Measurements from ENCODE around the gene RELN. TPM values are rescaled to one million over a fixed set of nuclear protein-coding genes. Genes with fewer than 3 reads are reported as not detected.

The RELN gene
- total RNA-seq, 5 donors from 2014 or later (not counting 1 experiment from before 2014, with no cell fraction given): 0.20 to 0.50 (median 0.41) TPM; not detected in 2

GRCh38 chr7:103706805-103707204 lies 282.7 kb downstream of the RELN start:
- H3K27me3 Mint-ChIP-seq: peaks cover 4 to 8% of the 10 kb centered on the region in 2 donors
- Histone ChIP-seq H3K4me3 (ENCODE audit: control insufficient read depth in 1 of 2, extremely low read depth in 1 of 2, low read length in 1 of 2) (no peak overlapping the region), H3K4me1 (ENCODE audit: control insufficient read depth in 1 of 2, extremely low read depth in 1 of 2, insufficient read depth in 2 of 2, low read length in 2 of 2) (no peaks in the 10 kb centered on the region), H3K36me3 (ENCODE audit: control insufficient read depth in 2 of 2, extremely low read depth in 1 of 2, insufficient read depth in 1 of 2, low read length in 1 of 2) (no peaks in the 10 kb centered on the region), H3K9me3 (no peaks in the 10 kb centered on the region), H3K27ac (ENCODE audit: low read length) (no peak overlapping the region), H3K27me3 (replicated peaks in 1 of 2; ENCODE audit: control insufficient read depth in 2 of 2, extremely low read depth in 1 of 2, insufficient read depth in 2 of 2, low read length in 1 of 2) (no peaks in the 10 kb centered on the region)
- no peaks in the 10 kb centered on the region for H3K9me3 Mint-ChIP-seq
- H3K4me1 Mint-ChIP-seq: no peaks in the 10 kb centered on the region
- no peaks in the 10 kb centered on the region for H3K36me3 Mint-ChIP-seq
- WGBS (ENCODE audit: insufficient coverage): no CpG with 5 or more reads among the region's 1 CpG
- ATAC-seq (replicated peaks in 1 of 4): no peak
- no peak overlapping the region for H3K4me3 Mint-ChIP-seq
- ChIA-PET CTCF (no interaction called here), POLR2A (no interaction called here)
- no peak for DNase-seq
- H3K27ac Mint-ChIP-seq: no peak overlapping the region

DNA sequence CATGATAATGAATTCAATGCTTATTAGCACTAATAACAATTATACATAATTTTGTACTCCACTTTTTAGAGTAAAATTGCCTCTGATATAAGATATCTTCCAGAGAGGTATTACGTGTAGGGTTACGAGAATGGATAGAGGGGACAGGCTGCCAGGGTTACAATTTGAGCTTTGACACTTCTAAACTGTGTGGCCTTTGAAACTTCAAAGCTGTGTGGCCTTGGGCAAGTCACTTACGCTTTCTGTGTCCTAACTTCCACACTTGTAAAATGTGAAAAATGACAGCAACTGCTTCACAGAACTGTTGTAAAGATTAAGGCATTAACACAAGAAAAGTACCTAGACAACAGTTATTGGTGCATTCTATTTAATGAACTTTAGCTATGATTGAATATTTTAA lies 283.9 kb downstream of the RELN start:
- Mint-ChIP-seq H3K4me1 (no peaks in the 10 kb centered on the region), H3K27me3 (peaks cover 4 to 8% of the 10 kb centered on the region in 2 donors), H3K4me3 (no peak overlapping the region), H3K36me3 (no peaks in the 10 kb centered on the region), H3K9me3 (no peaks in the 10 kb centered on the region), H3K27ac (no peak overlapping the region)
- H3K9me3 ChIP-seq: no peaks in the 10 kb centered on the region
- no peak overlapping the region for H3K4me3 ChIP-seq (ENCODE audit: control insufficient read depth in 1 of 2, extremely low read depth in 1 of 2, low read length in 1 of 2)
- ChIA-PET POLR2A (interaction anchor here in 1 of 2 donors (0.6 kb wide), 1 partner anchor 18 kb away, joined by 3 read pairs; no protein-coding TSS in a partner anchor), CTCF (no interaction called here)
- no peaks in the 10 kb centered on the region for H3K27me3 ChIP-seq (replicated peaks in 1 of 2; ENCODE audit: control insufficient read depth in 2 of 2, extremely low read depth in 1 of 2, insufficient read depth in 2 of 2, low read length in 1 of 2)
- 67% methylated on average over 1 of the region's 3 CpGs for WGBS (ENCODE audit: insufficient coverage)
- no peak overlapping the region for H3K27ac ChIP-seq (ENCODE audit: low read length)
- no peaks in the 10 kb centered on the region for H3K36me3 ChIP-seq (ENCODE audit: control insufficient read depth in 2 of 2, extremely low read depth in 1 of 2, insufficient read depth in 1 of 2, low read length in 1 of 2)
- ATAC-seq (replicated peaks in 1 of 4): no peak
- H3K4me1 ChIP-seq (ENCODE audit: control insufficient read depth in 1 of 2, extremely low read depth in 1 of 2, insufficient read depth in 2 of 2, low read length in 2 of 2): no peaks in the 10 kb centered on the region
- DNase-seq: no peak

DNA sequence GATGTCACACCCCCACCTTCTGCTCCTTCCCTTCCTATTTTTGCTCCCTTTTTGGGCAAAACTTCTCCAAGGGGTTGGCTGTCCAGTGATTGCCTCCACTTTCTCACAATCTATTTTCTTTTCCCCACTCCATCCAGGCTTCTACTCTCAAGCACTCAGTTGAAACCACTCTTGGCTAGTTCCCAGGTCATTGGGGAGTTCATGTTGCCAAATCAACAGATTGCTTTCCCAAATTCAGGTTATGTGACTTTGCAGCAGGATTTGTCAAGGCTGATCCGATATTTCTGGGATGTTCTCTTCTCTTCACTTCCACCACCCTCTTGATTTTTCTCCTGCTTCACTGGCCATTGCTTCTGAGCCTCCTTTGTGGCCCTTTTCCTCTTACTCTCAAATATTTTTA lies 284.8 kb downstream of the RELN start:
- Histone ChIP-seq H3K36me3 (ENCODE audit: control insufficient read depth in 2 of 2, extremely low read depth in 1 of 2, insufficient read depth in 1 of 2, low read length in 1 of 2) (no peaks in the 10 kb centered on the region), H3K27ac (ENCODE audit: low read length) (no peak overlapping the region), H3K9me3 (no peaks in the 10 kb centered on the region), H3K27me3 (replicated peaks in 1 of 2; ENCODE audit: control insufficient read depth in 2 of 2, extremely low read depth in 1 of 2, insufficient read depth in 2 of 2, low read length in 1 of 2) (no peaks in the 10 kb centered on the region), H3K4me3 (ENCODE audit: control insufficient read depth in 1 of 2, extremely low read depth in 1 of 2, low read length in 1 of 2) (no peak overlapping the region), H3K4me1 (ENCODE audit: control insufficient read depth in 1 of 2, extremely low read depth in 1 of 2, insufficient read depth in 2 of 2, low read length in 2 of 2) (no peaks in the 10 kb centered on the region)
- CTCF ChIA-PET: no interaction called here
- Mint-ChIP-seq H3K36me3 (no peaks in the 10 kb centered on the region), H3K27ac (no peak overlapping the region), H3K4me3 (no peak overlapping the region), H3K27me3 (peaks cover 2 to 4% of the 10 kb centered on the region in 2 donors), H3K9me3 (no peaks in the 10 kb centered on the region), H3K4me1 (no peaks in the 10 kb centered on the region)
- 83% methylated on average over 1 of the region's 1 CpG for WGBS (ENCODE audit: insufficient coverage)
- POLR2A ChIA-PET: no interaction called here
- ATAC-seq (replicated peaks in 1 of 4) (no peak), DNase-seq (no peak)

DNA sequence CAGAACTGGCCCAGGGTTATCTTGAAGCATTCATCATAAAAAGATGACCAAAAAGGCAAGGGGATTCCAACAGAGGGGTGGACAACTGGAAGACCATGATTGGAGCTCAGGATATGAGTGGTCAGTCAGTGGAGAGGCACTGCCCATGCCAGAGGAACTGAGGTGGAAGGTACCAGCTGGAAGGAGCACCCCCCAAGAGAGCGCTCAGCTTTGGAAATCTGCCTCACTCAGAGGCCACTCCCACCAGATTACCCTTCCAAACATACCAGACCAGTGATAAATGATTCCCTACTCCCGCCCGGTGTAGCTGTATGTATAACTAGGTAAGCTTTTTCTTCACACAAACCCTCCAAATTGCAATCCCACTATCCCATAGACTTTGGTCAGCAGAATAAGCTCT lies 286.5 kb downstream of the RELN start:
- Histone ChIP-seq H3K36me3 (ENCODE audit: control insufficient read depth in 2 of 2, extremely low read depth in 1 of 2, insufficient read depth in 1 of 2, low read length in 1 of 2) (no peaks in the 10 kb centered on the region), H3K9me3 (no peaks in the 10 kb centered on the region), H3K27ac (ENCODE audit: low read length) (no peak overlapping the region), H3K4me3 (ENCODE audit: control insufficient read depth in 1 of 2, extremely low read depth in 1 of 2, low read length in 1 of 2) (no peak overlapping the region), H3K4me1 (ENCODE audit: control insufficient read depth in 1 of 2, extremely low read depth in 1 of 2, insufficient read depth in 2 of 2, low read length in 2 of 2) (no peaks in the 10 kb centered on the region), H3K27me3 (replicated peaks in 1 of 2; ENCODE audit: control insufficient read depth in 2 of 2, extremely low read depth in 1 of 2, insufficient read depth in 2 of 2, low read length in 1 of 2) (no peaks in the 10 kb centered on the region)
- POLR2A ChIA-PET: no interaction called here
- no peak overlapping the region for H3K4me3 Mint-ChIP-seq
- peaks cover 0 to 4% of the 10 kb centered on the region in 2 donors for H3K27me3 Mint-ChIP-seq
- no CpG with 5 or more reads among the region's 3 CpGs for WGBS (ENCODE audit: insufficient coverage)
- DNase-seq (no peak), ATAC-seq (replicated peaks in 1 of 4) (no peak)
- no peak overlapping the region for H3K27ac Mint-ChIP-seq
- no peaks in the 10 kb centered on the region for H3K4me1 Mint-ChIP-seq
- no peaks in the 10 kb centered on the region for H3K9me3 Mint-ChIP-seq
- H3K36me3 Mint-ChIP-seq: no peaks in the 10 kb centered on the region
- CTCF ChIA-PET: no interaction called here

- H3K4me1 Mint-ChIP-seq: no peaks in the 10 kb centered on the region
- peaks cover 0 to 4% of the 10 kb centered on the region in 2 donors for H3K27me3 Mint-ChIP-seq
- POLR2A ChIA-PET: no interaction called here
These were observed 287.0 kb downstream of the RELN start for GRCh38 chr7:103702454-103702853.

DNA sequence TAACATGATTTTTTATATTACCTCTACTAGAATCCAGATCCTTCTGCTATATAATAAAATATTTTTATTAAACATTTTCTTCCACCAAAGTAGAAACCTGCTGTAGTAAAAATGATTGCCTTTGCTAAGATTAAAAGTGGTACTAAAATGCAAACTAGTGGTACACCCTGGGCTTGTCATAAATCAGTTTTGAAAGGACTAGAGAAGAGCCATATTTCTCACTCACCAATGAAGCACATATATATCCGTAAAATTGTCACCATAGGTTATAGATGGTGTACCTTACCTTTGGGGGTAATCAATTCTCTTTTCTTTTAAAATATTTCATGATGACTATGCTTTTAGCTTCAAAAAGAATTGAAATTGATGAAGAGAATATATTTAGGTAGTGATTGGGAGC lies 290.4 kb downstream of the RELN start:
- Mint-ChIP-seq H3K4me1 (no peaks in the 10 kb centered on the region), H3K27ac (no peak overlapping the region), H3K9me3 (peaks cover 0 to 5% (median 0%) of the 10 kb centered on the region in 3 donors), H3K27me3 (no peaks in the 10 kb centered on the region), H3K4me3 (no peak overlapping the region), H3K36me3 (no peaks in the 10 kb centered on the region)
- ChIA-PET CTCF (no interaction called here), POLR2A (no interaction called here)
- no peaks in the 10 kb centered on the region for H3K36me3 ChIP-seq (ENCODE audit: control insufficient read depth in 2 of 2, extremely low read depth in 1 of 2, insufficient read depth in 1 of 2, low read length in 1 of 2)
- DNase-seq (no peak), ATAC-seq (replicated peaks in 1 of 4) (no peak)
- H3K9me3 ChIP-seq: no peaks in the 10 kb centered on the region
- H3K4me1 ChIP-seq (ENCODE audit: control insufficient read depth in 1 of 2, extremely low read depth in 1 of 2, insufficient read depth in 2 of 2, low read length in 2 of 2): no peaks in the 10 kb centered on the region
- no peaks in the 10 kb centered on the region for H3K27me3 ChIP-seq (replicated peaks in 1 of 2; ENCODE audit: control insufficient read depth in 2 of 2, extremely low read depth in 1 of 2, insufficient read depth in 2 of 2, low read length in 1 of 2)
- H3K4me3 ChIP-seq (ENCODE audit: control insufficient read depth in 1 of 2, extremely low read depth in 1 of 2, low read length in 1 of 2): no peak overlapping the region
- no peak overlapping the region for H3K27ac ChIP-seq (ENCODE audit: low read length)
- no CpG with 5 or more reads among the region's 1 CpG for WGBS (ENCODE audit: insufficient coverage)

More at GRCh38 chr7:103702454-103702853, 287.0 kb downstream of the RELN start:
- Histone ChIP-seq H3K27ac (ENCODE audit: low read length) (no peak overlapping the region), H3K9me3 (no peaks in the 10 kb centered on the region), H3K4me1 (ENCODE audit: control insufficient read depth in 1 of 2, extremely low read depth in 1 of 2, insufficient read depth in 2 of 2, low read length in 2 of 2) (no peaks in the 10 kb centered on the region), H3K4me3 (ENCODE audit: control insufficient read depth in 1 of 2, extremely low read depth in 1 of 2, low read length in 1 of 2) (no peak overlapping the region), H3K27me3 (replicated peaks in 1 of 2; ENCODE audit: control insufficient read depth in 2 of 2, extremely low read depth in 1 of 2, insufficient read depth in 2 of 2, low read length in 1 of 2) (no peaks in the 10 kb centered on the region), H3K36me3 (ENCODE audit: control insufficient read depth in 2 of 2, extremely low read depth in 1 of 2, insufficient read depth in 1 of 2, low read length in 1 of 2) (no peaks in the 10 kb centered on the region)
- DNase-seq (no peak), ATAC-seq (replicated peaks in 1 of 4) (no peak)
- no peak overlapping the region for H3K27ac Mint-ChIP-seq
- CTCF ChIA-PET: no interaction called here
- H3K36me3 Mint-ChIP-seq: no peaks in the 10 kb centered on the region
- 89% methylated on average over 1 of the region's 3 CpGs for WGBS (ENCODE audit: insufficient coverage)
- no peaks in the 10 kb centered on the region for H3K9me3 Mint-ChIP-seq
- H3K4me3 Mint-ChIP-seq: no peak overlapping the region

DNA sequence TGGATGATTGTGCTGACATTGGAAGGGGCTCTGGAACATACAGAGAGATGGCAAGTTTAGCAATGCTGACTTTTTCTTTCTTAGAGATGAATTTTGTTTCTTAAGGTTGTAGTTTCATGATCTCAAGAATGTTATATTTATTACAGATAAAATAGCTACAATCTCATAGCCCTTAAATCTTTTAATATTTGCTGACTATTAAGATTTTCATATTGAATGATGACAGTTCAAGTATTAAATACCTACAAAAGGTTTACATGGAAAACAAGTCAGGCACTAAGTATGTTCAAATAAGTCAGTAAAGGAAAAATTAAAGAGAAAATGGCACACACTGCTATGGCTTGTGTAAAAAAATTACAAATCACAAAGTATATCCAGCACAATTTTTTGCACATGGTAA lies 291.4 kb downstream of the RELN start:
- Histone ChIP-seq H3K27ac (ENCODE audit: low read length) (no peak overlapping the region), H3K4me3 (ENCODE audit: control insufficient read depth in 1 of 2, extremely low read depth in 1 of 2, low read length in 1 of 2) (no peak overlapping the region), H3K4me1 (ENCODE audit: control insufficient read depth in 1 of 2, extremely low read depth in 1 of 2, insufficient read depth in 2 of 2, low read length in 2 of 2) (no peaks in the 10 kb centered on the region), H3K36me3 (ENCODE audit: control insufficient read depth in 2 of 2, extremely low read depth in 1 of 2, insufficient read depth in 1 of 2, low read length in 1 of 2) (no peaks in the 10 kb centered on the region), H3K27me3 (replicated peaks in 1 of 2; ENCODE audit: control insufficient read depth in 2 of 2, extremely low read depth in 1 of 2, insufficient read depth in 2 of 2, low read length in 1 of 2) (no peaks in the 10 kb centered on the region), H3K9me3 (no peaks in the 10 kb centered on the region)
- ChIA-PET POLR2A (no interaction called here), CTCF (no interaction called here)
- H3K4me1 Mint-ChIP-seq: no peaks in the 10 kb centered on the region
- H3K4me3 Mint-ChIP-seq: no peak overlapping the region
- H3K27me3 Mint-ChIP-seq: no peaks in the 10 kb centered on the region
- H3K36me3 Mint-ChIP-seq: no peaks in the 10 kb centered on the region
- DNase-seq: no peak
- H3K27ac Mint-ChIP-seq: no peak overlapping the region
- ATAC-seq (replicated peaks in 1 of 4): no peak
- peaks cover 0 to 5% (median 0%) of the 10 kb centered on the region in 3 donors for H3K9me3 Mint-ChIP-seq
